SK-N-SH treated with all-trans-retinoic acid at 6 μM for 48 hours (cell line): ENCODE data around the gene MAK.

ENCODE experiments used
- ATAC-seq: fragments of 200-7000 bp; cut with Tn5 transposase; 3 replicates; pipeline ENCODE4 v1.9.1; 2020; ENCODE audit warnings: mild to moderate bottlenecking, moderate library complexity
- ARNTL ChIP-seq: fragments of 450-650 bp; formaldehyde crosslinking; IDR thresholded peaks from 2 replicates; pipeline ENCODE4 v1.5.0; 2020; ENCODE audit warnings: low read depth, mild to moderate bottlenecking, moderate library complexity, borderline replicate concordance
- BACH2 ChIP-seq: fragments of 250-450 bp; sonication (Bioruptor Pico); IDR thresholded peaks from 2 replicates; pipeline ENCODE4 v1.9.0; 2021; ENCODE audit warnings: mild to moderate bottlenecking, borderline replicate concordance
- CSDC2 ChIP-seq: fragments of 250-450 bp; sonication (Bioruptor Pico); IDR thresholded peaks from 2 replicates; pipeline ENCODE4 v1.5.0; 2020; ENCODE audit warnings: mild to moderate bottlenecking, moderate library complexity
- PPARA ChIP-seq: fragments of 250-450 bp; sonication (Bioruptor Pico); IDR thresholded peaks from 2 replicates; pipeline ENCODE4 v1.5.0; 2020; ENCODE audit warnings: mild to moderate bottlenecking, borderline replicate concordance
- SNAI2 ChIP-seq: fragments of 250-450 bp; sonication (Bioruptor Pico); IDR thresholded peaks from 2 replicates; pipeline ENCODE4 v1.5.0; 2020; ENCODE audit warnings: mild to moderate bottlenecking, moderate library complexity
- TOX ChIP-seq: fragments of 250-450 bp; sonication (Bioruptor Pico); IDR thresholded peaks from 2 replicates; pipeline ENCODE4 v1.8.0; 2021; ENCODE audit warnings: mild to moderate bottlenecking, moderate library complexity, borderline replicate concordance
- ZC3H10 ChIP-seq: fragments of 250-450 bp; sonication (Bioruptor Pico); IDR thresholded peaks from 2 replicates; pipeline ENCODE4 v1.5.1; 2021; ENCODE audit warnings: mild to moderate bottlenecking, moderate library complexity
- ZFP3 ChIP-seq: fragments of 250-450 bp; sonication (Bioruptor Pico); IDR thresholded peaks from 2 replicates; pipeline ENCODE4 v1.5.0; 2020; ENCODE audit warnings: mild to moderate bottlenecking, moderate library complexity
- ZNF565 ChIP-seq: fragments of 450-650 bp; formaldehyde crosslinking; conservative IDR thresholded peaks from 2 replicates; pipeline ENCODE4 v1.5.0; 2020; ENCODE audit warnings: low read depth, mild to moderate bottlenecking, moderate library complexity
- ZNF8 ChIP-seq: fragments of 450-650 bp; formaldehyde crosslinking; IDR thresholded peaks from 2 replicates; pipeline ENCODE4 v1.5.0; 2020; ENCODE audit warnings: mild to moderate bottlenecking, moderate library complexity
- TF ChIP-seq, protein P1 (sequence below): fragments of 250-450 bp; sonication (Bioruptor Pico); IDR thresholded peaks from 2 replicates; pipeline ENCODE4 v1.8.0; 2021; ENCODE audit warnings: low read depth, mild to moderate bottlenecking, moderate library complexity, borderline replicate concordance
- TF ChIP-seq, protein P2 (sequence below): fragments of 250-450 bp; sonication (Bioruptor Pico); IDR thresholded peaks from 2 replicates; pipeline ENCODE4 v1.5.0; 2020; ENCODE audit warnings: mild to moderate bottlenecking, moderate library complexity
- TF ChIP-seq, protein P3 (sequence below): fragments of 250-450 bp; sonication (Bioruptor Pico); IDR thresholded peaks from 2 replicates; pipeline ENCODE4 v1.5.1; 2021; ENCODE audit warnings: mild to moderate bottlenecking, moderate library complexity

The MAK gene

DNA sequence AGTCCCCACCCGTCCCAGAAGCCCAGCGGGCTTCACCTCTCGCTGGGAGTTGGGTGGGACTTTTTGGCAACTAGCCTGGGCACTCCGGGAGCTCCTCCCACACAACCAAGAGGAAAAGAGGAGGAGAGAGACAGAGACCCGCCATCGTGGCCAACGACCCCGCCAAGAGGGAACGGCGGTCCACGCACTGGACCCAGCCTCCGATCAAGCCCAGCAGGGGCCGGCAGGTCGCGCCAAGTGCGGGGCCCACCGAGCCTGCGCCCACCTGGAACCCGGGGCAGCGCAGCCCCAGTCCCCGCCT, 118.4 kb downstream of the MAK start:
- ATAC-seq, result no peak
- TF ChIP-seq, protein P1, sequence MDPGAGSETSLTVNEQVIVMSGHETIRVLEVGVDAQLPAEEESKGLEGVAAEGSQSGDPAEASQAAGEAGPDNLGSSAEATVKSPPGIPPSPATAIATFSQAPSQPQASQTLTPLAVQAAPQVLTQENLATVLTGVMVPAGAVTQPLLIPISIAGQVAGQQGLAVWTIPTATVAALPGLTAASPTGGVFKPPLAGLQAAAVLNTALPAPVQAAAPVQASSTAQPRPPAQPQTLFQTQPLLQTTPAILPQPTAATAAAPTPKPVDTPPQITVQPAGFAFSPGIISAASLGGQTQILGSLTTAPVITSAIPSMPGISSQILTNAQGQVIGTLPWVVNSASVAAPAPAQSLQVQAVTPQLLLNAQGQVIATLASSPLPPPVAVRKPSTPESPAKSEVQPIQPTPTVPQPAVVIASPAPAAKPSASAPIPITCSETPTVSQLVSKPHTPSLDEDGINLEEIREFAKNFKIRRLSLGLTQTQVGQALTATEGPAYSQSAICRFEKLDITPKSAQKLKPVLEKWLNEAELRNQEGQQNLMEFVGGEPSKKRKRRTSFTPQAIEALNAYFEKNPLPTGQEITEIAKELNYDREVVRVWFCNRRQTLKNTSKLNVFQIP (CRISPR knock-in tag), result no peak
- TF ChIP-seq SNAI2 (CRISPR knock-in tag), result no peak
- TF ChIP-seq TOX (CRISPR knock-in tag), result no peak
- TF ChIP-seq PPARA (CRISPR knock-in tag), result no peak
- TF ChIP-seq, protein P2, sequence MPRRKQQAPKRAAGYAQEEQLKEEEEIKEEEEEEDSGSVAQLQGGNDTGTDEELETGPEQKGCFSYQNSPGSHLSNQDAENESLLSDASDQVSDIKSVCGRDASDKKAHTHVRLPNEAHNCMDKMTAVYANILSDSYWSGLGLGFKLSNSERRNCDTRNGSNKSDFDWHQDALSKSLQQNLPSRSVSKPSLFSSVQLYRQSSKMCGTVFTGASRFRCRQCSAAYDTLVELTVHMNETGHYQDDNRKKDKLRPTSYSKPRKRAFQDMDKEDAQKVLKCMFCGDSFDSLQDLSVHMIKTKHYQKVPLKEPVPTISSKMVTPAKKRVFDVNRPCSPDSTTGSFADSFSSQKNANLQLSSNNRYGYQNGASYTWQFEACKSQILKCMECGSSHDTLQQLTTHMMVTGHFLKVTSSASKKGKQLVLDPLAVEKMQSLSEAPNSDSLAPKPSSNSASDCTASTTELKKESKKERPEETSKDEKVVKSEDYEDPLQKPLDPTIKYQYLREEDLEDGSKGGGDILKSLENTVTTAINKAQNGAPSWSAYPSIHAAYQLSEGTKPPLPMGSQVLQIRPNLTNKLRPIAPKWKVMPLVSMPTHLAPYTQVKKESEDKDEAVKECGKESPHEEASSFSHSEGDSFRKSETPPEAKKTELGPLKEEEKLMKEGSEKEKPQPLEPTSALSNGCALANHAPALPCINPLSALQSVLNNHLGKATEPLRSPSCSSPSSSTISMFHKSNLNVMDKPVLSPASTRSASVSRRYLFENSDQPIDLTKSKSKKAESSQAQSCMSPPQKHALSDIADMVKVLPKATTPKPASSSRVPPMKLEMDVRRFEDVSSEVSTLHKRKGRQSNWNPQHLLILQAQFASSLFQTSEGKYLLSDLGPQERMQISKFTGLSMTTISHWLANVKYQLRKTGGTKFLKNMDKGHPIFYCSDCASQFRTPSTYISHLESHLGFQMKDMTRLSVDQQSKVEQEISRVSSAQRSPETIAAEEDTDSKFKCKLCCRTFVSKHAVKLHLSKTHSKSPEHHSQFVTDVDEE, result no peak
- TF ChIP-seq ZC3H10 (CRISPR knock-in tag), result no peak
- TF ChIP-seq, all 23 proteins: peak for 0

DNA sequence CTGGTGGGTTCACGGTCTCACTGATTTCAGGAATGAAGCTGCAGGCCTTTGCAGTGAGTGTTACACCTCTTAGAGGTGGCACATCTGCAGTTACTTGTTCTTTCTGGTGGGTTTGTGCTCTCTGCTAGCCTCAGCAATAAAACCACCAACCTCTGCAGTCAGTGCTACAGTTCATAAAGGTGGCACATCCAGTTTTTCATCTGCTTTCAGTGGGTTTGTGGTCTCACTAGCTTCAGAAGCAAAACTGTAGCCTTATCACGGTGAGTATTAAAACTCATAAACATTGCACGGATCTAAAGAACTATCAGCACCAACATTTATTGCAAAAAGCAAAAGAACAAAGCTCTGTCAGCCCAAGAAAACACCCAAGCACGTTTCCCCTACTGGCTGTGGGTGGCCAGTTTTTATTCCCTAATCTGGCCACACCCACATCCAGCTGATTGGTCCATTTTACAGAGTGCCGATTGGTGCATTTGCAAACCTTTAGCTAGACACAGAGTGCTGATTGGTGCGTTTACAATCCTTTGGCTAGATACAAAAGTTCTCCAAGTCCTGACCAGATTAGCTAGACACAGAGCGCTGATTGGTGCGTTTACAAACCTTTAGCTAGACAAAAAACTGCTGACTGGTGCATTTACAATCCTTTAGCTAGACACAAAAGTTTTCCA, 118.9 kb downstream of the MAK start:
- no peak for TF ChIP-seq BACH2 (CRISPR knock-in tag)
- TF ChIP-seq CSDC2 (CRISPR knock-in tag), result no peak
- no peak for TF ChIP-seq ZNF565
- TF ChIP-seq, protein P3, sequence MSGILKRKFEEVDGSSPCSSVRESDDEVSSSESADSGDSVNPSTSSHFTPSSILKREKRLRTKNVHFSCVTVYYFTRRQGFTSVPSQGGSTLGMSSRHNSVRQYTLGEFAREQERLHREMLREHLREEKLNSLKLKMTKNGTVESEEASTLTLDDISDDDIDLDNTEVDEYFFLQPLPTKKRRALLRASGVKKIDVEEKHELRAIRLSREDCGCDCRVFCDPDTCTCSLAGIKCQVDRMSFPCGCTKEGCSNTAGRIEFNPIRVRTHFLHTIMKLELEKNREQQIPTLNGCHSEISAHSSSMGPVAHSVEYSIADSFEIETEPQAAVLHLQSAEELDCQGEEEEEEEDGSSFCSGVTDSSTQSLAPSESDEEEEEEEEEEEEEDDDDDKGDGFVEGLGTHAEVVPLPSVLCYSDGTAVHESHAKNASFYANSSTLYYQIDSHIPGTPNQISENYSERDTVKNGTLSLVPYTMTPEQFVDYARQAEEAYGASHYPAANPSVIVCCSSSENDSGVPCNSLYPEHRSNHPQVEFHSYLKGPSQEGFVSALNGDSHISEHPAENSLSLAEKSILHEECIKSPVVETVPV, result no peak
- TF ChIP-seq ZNF8 (CRISPR knock-in tag), result no peak
- no peak for TF ChIP-seq ZFP3 (CRISPR knock-in tag)
- no peak for TF ChIP-seq ZC3H10 (CRISPR knock-in tag)
- TF ChIP-seq, protein P1 (CRISPR knock-in tag), result no peak
- ATAC-seq, result no peak

DNA sequence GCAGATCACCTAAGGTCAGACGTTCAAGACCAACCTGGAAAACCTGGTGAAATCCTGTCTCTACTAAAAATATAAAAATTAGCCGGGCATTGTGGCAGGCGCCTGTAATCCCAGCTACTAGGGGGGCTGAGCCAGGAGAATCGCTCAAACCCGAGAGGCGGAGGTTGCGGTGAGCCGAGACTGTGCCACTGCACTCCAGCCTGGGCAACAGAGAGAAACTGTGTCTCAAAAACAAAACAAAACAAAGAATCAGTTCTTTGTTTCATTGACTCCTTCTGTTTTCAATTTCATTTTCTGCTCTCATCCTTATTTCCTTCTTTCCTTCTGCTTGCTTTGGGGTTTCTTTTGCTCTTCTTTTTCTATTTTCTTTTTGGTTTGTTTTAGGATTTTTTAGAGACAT, 124.4 kb downstream of the MAK start:
- no peak for ATAC-seq
- no peak for TF ChIP-seq ZNF8 (CRISPR knock-in tag)
- no peak for TF ChIP-seq ZFP3 (CRISPR knock-in tag)
- TF ChIP-seq ARNTL, result no peak
- no peak for TF ChIP-seq ZNF565
- TF ChIP-seq, all 23 proteins: peak for 0
